ENCODE results near the gene EMP2. TPM values are rescaled to one million over a fixed set of nuclear protein-coding genes. Genes with fewer than 3 reads are reported as not detected.
A peak's percentile ranks its signal among the peaks of the same experiment; 100 is the strongest.
"Not testable (repeated sequence)": the region's sequence is repeated elsewhere in the genome, so short reads cannot be mapped to it uniquely, and the experiment has no call there.

The EMP2 gene
- total RNA-seq, 1 donor from 2014 or later, result 0.09 TPM

GRCh38 chr16:10562361-10562899 is 18.0 kb downstream of the EMP2 start:
- Mint-ChIP-seq H3K36me3 (ENCODE audit: low read depth) (no peaks in the 10 kb centered on the region), H3K27ac (no peak overlapping the region), H3K27me3 (ENCODE audit: low read depth) (peaks cover 1% of the 10 kb centered on the region), H3K4me3 (ENCODE audit: low read depth) (no peak overlapping the region), H3K4me1 (ENCODE audit: low read depth) (peaks cover 1% of the 10 kb centered on the region), H3K9me3 (peaks cover 5% of the 10 kb centered on the region)
- intact Hi-C loops (cut with micrococcal nuclease), result no loop called here
- no peak for DNase-seq (ENCODE audit: low spot score)

- no peak overlapping the region for H3K4me3 Mint-ChIP-seq (ENCODE audit: low read depth)
- no peak for DNase-seq (ENCODE audit: low spot score)
- peaks cover 5% of the 10 kb centered on the region for H3K9me3 Mint-ChIP-seq
- peaks cover 1% of the 10 kb centered on the region for H3K27me3 Mint-ChIP-seq (ENCODE audit: low read depth)
- H3K4me1 Mint-ChIP-seq (ENCODE audit: low read depth), result peaks cover 1% of the 10 kb centered on the region
- intact Hi-C loops (cut with micrococcal nuclease), result no loop called here
- H3K36me3 Mint-ChIP-seq (ENCODE audit: low read depth), result no peaks in the 10 kb centered on the region
- no peak overlapping the region for H3K27ac Mint-ChIP-seq
Observed at GRCh38 chr16:10561425-10561824, 19.0 kb downstream of the EMP2 start.

DNA sequence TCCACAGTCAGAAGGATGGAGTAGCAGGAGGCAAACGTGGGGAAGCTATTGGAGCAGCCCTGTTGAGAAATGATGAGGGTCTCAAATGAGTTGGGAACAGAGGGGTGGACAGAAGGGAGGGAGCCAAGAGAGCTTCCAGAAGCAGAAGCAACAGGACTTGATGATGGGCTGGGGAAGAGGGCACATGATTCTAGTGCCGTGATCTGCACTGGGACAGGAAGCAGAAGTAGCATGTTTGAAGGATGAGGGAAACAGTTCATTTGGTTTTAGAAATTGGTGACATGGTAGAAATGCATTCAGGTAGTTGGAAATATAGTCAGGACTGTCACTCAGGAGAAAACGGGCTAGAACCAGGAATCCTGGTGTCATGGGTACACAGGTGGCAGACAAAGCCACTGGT is 19.4 kb downstream of the EMP2 start:
- intact Hi-C loops (cut with micrococcal nuclease), result no loop called here
- H3K9me3 Mint-ChIP-seq, result peaks cover 5% of the 10 kb centered on the region
- no peak overlapping the region for H3K4me3 Mint-ChIP-seq (ENCODE audit: low read depth)
- H3K27me3 Mint-ChIP-seq (ENCODE audit: low read depth), result peaks cover 5% of the 10 kb centered on the region
- no peaks in the 10 kb centered on the region for H3K36me3 Mint-ChIP-seq (ENCODE audit: low read depth)
- H3K4me1 Mint-ChIP-seq (ENCODE audit: low read depth), result peaks cover 1% of the 10 kb centered on the region
- H3K27ac Mint-ChIP-seq, result no peak overlapping the region
- no peak for DNase-seq (ENCODE audit: low spot score)

DNA sequence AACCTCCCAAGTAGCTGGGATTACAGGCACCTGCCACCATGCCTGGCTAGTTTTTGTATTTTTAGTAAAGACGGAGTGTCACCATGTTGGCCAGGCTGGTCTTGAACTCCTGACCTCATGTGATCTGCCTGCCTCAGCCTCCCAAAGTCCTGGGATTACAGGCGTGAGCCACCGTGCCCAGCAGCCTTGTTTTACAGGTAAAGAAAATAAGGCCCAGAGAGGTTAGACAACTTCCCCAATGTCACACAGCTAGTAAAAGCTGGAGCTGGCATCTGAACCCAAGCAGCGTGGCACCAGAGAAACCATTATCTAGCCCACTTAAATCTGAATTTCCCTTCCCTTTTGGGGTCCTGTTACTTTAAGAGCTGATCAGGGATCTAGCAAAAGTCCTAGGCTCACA is 20.6 kb downstream of the EMP2 start:
- H3K4me1 Mint-ChIP-seq (ENCODE audit: low read depth); intact Hi-C loops (cut with micrococcal nuclease); DNase-seq (ENCODE audit: low spot score); H3K27me3 Mint-ChIP-seq (ENCODE audit: low read depth); H3K27ac Mint-ChIP-seq; H3K4me3 Mint-ChIP-seq (ENCODE audit: low read depth); H3K9me3 Mint-ChIP-seq; H3K36me3 Mint-ChIP-seq (ENCODE audit: low read depth): not testable (repeated sequence)

DNA sequence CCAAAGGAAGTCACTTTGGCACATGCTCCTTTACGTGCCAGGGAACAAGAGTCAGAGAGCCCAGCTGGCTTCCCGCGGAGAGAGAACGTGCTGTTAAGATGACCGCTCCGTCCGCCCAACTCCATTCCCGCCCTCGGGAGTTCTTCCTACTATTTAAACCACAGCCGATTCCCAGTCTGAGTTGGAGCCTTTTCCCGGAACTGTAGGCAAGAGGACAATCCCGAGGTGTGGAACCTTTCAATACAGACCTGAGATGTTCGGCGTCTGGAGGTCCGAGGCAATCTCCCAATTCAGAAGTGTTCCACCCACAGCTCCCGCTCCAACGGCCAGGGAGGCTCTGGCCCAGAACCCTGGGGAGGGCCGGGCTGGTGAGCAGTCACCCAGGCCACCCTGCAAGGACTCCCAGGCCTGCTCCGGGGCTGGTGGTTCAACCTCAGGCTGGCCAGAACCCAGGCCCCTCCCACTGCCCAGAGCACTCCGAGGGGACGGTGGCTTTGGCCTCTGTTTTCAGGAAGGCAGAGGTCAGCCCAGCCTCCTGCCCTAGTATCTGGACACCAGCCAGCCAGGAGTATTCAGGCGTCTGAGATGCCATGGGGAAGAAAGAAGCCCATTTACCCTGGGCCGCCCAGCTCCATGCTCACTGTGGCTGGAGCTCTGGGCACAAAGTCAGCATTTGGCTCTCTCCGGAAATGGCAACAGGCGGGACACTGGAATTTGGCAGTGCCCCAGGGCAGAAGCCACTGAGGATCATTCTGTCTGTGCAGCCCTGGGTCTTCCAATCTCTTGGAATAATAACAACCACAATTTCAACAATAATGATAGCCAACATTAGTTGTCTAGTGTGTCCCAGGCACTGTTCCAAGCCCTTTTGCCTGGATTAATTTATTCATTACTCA is 21.4 kb downstream of the EMP2 start:
- Mint-ChIP-seq H3K36me3 (ENCODE audit: low read depth) (no peaks in the 10 kb centered on the region), H3K27ac (no peak overlapping the region), H3K4me1 (ENCODE audit: low read depth) (peaks cover 1% of the 10 kb centered on the region), H3K9me3 (peaks cover 5% of the 10 kb centered on the region), H3K4me3 (ENCODE audit: low read depth) (no peak overlapping the region), H3K27me3 (ENCODE audit: low read depth) (peaks cover 7% of the 10 kb centered on the region)
- intact Hi-C loops (cut with micrococcal nuclease), result no loop called here
- DNase-seq (ENCODE audit: low spot score), result no peak

DNA sequence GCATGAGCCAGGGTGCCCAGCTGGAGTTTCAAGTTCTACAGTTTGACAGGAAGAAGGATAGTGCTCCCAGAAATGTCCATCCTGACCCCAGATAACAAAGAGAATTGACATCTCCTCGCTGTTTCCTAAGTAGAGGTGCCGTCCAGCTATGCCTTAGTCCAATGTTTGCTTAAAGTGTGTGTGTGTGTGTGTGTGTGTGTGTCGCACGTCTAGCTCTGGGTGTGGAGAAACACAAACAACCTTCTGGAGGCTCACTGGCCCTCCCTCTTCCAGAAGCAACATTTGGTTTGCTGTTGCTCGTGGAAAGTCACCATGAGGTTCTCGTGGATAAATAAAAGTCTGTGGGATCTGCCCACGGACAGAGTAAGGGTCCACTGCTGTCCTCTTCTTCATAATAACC is 22.1 kb downstream of the EMP2 start:
- no peak for DNase-seq (ENCODE audit: low spot score)
- Mint-ChIP-seq H3K9me3 (peaks cover 5% of the 10 kb centered on the region), H3K27me3 (ENCODE audit: low read depth) (peaks cover 7% of the 10 kb centered on the region), H3K27ac (no peak overlapping the region), H3K4me3 (ENCODE audit: low read depth) (no peak overlapping the region), H3K36me3 (ENCODE audit: low read depth) (no peaks in the 10 kb centered on the region), H3K4me1 (ENCODE audit: low read depth) (peaks cover 1% of the 10 kb centered on the region)
- intact Hi-C loops (cut with micrococcal nuclease), result no loop called here

DNA sequence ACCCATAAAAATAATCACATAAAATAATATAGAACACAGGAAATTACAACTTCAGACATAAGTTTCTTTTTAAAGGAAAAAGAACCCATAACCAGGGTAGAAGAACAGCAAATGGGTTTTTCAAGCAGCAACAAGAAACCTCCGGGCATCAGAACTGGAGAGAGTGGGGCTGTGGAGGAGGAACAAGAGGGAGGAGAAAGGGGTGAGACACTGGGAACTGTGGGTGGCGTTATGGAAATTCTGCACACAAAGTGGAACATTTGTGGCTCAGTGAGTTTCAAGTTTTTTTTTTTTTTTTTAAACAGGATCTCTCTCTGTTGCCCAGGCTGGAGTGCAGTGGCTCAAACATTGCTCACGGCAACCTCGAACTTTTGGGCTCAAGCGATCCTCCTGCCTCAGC is 22.6 kb downstream of the EMP2 start:
- no peak overlapping the region for H3K4me3 Mint-ChIP-seq (ENCODE audit: low read depth)
- peaks cover 5% of the 10 kb centered on the region for H3K9me3 Mint-ChIP-seq
- DNase-seq (ENCODE audit: low spot score), result no peak
- peaks cover 7% of the 10 kb centered on the region for H3K27me3 Mint-ChIP-seq (ENCODE audit: low read depth)
- intact Hi-C loops (cut with micrococcal nuclease), result no loop called here
- H3K36me3 Mint-ChIP-seq (ENCODE audit: low read depth), result no peaks in the 10 kb centered on the region
- H3K4me1 Mint-ChIP-seq (ENCODE audit: low read depth), result peaks cover 4% of the 10 kb centered on the region
- H3K27ac Mint-ChIP-seq, result peak overlapping the region; percentile 6

- Mint-ChIP-seq H3K4me1 (ENCODE audit: low read depth) (peaks cover 5% of the 10 kb centered on the region), H3K9me3 (no peaks in the 10 kb centered on the region), H3K27me3 (ENCODE audit: low read depth) (peaks cover 11% of the 10 kb centered on the region), H3K36me3 (ENCODE audit: low read depth) (no peaks in the 10 kb centered on the region), H3K4me3 (ENCODE audit: low read depth) (no peak overlapping the region), H3K27ac (no peak overlapping the region)
- intact Hi-C loops (cut with micrococcal nuclease), result no loop called here
- DNase-seq (ENCODE audit: low spot score), result no peak
Observed at GRCh38 chr16:10556236-10556635, 24.2 kb downstream of the EMP2 start.

DNA sequence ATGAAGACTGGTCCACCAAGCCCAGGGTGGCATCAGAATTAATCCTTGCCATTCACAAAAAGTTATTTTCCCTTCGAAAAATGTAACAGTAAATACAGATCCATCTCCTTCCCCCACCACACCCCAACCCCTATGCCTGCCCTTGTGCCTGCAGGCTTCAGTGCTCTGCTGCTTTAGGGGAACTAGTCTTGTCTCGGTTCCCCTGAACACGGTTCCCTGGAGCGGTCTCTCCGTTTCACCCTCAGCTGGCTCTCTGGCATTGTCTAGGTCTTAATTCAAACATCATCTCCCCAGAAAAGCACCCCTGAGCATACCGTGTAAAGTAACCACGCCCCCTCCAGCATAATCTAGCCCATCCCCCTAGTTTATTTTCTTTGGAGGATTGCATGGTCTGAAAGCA is 25.8 kb downstream of the EMP2 start:
- DNase-seq (ENCODE audit: low spot score), result no peak
- Mint-ChIP-seq H3K9me3 (no peaks in the 10 kb centered on the region), H3K4me1 (ENCODE audit: low read depth) (peaks cover 5% of the 10 kb centered on the region), H3K4me3 (ENCODE audit: low read depth) (no peak overlapping the region), H3K27ac (no peak overlapping the region), H3K36me3 (ENCODE audit: low read depth) (no peaks in the 10 kb centered on the region), H3K27me3 (ENCODE audit: low read depth) (peaks cover 10% of the 10 kb centered on the region)
- intact Hi-C loops (cut with micrococcal nuclease), result no loop called here

DNA sequence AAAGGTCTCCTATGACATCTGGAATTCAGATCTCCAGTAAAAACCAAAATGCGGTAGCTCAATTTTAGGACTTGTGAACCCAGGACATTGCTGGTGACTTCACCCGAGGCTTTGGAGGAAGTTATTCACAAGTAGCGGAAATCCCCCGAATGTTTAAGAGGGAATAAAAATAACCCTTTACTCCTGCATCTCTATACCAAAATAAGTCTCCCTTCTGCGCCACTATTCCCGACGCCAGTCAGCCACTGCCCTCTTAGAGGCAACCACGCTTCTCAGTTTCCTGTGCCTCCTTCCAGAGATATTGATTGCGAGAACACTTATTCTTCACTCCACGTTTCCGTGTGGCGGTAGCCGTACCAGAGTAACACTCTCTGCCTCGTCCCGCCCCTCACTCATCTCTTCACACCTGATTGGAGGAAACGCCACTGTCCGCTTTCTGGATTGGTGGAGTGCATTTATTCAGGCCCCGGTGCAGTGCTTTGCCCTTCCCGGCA is 27.4 kb downstream of the EMP2 start:
- Mint-ChIP-seq H3K36me3 (ENCODE audit: low read depth) (no peaks in the 10 kb centered on the region), H3K4me3 (ENCODE audit: low read depth) (peak overlapping the region; percentile 59), H3K27ac (peak overlapping the region; percentile 77), H3K27me3 (ENCODE audit: low read depth) (peaks cover 10% of the 10 kb centered on the region), H3K4me1 (ENCODE audit: low read depth) (peaks cover 5% of the 10 kb centered on the region), H3K9me3 (peaks cover 5% of the 10 kb centered on the region)
- intact Hi-C loops (cut with micrococcal nuclease), result no loop called here
- DNase-seq (ENCODE audit: low spot score), result peak; percentile 17

- H3K4me3 Mint-ChIP-seq (ENCODE audit: low read depth), result no peak overlapping the region
- H3K9me3 Mint-ChIP-seq, result peaks cover 5% of the 10 kb centered on the region
- peaks cover 4% of the 10 kb centered on the region for H3K4me1 Mint-ChIP-seq (ENCODE audit: low read depth)
- intact Hi-C loops (cut with micrococcal nuclease), result no loop called here
- no peak overlapping the region for H3K27ac Mint-ChIP-seq
- no peak for DNase-seq (ENCODE audit: low spot score)
- no peaks in the 10 kb centered on the region for H3K36me3 Mint-ChIP-seq (ENCODE audit: low read depth)
- H3K27me3 Mint-ChIP-seq (ENCODE audit: low read depth), result peaks cover 10% of the 10 kb centered on the region
Observed at GRCh38 chr16:10552281-10552680, 28.1 kb downstream of the EMP2 start.

DNA sequence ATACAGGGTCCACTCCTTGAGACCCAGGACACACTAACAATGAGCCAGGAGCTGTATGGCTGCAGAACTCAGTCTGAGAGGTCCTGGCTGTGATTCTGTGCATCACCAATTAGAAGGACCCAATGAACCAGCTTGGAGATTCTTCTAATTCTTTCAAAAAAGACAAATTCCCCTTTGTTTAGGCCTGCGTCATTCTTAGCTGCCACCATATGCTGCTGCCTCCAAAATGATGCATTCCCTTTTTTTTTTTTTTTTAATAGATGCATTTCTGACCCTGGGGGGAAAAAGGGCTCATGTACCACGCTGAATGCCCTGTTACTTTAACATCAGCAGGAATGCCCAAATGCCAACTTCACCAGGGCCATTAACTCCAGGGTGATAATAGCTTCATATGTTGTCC is 28.5 kb downstream of the EMP2 start:
- H3K4me1 Mint-ChIP-seq (ENCODE audit: low read depth), result peaks cover 4% of the 10 kb centered on the region

GRCh38 chr16:10548404-10548803 is 32.0 kb downstream of the EMP2 start:
- Mint-ChIP-seq H3K4me1 (ENCODE audit: low read depth) (peaks cover 4% of the 10 kb centered on the region), H3K27me3 (ENCODE audit: low read depth) (peaks cover 4% of the 10 kb centered on the region), H3K4me3 (ENCODE audit: low read depth) (no peak overlapping the region), H3K9me3 (peaks cover 5% of the 10 kb centered on the region), H3K27ac (no peak overlapping the region), H3K36me3 (ENCODE audit: low read depth) (no peaks in the 10 kb centered on the region)
- intact Hi-C loops (cut with micrococcal nuclease), result no loop called here
- DNase-seq (ENCODE audit: low spot score), result no peak

More for the DNA sequence above, 28.5 kb downstream of the EMP2 start:
- intact Hi-C loops (cut with micrococcal nuclease), result no loop called here
- Mint-ChIP-seq H3K27ac (no peak overlapping the region), H3K4me3 (ENCODE audit: low read depth) (no peak overlapping the region), H3K9me3 (peaks cover 5% of the 10 kb centered on the region), H3K36me3 (ENCODE audit: low read depth) (no peaks in the 10 kb centered on the region), H3K27me3 (ENCODE audit: low read depth) (peaks cover 10% of the 10 kb centered on the region)
- no peak for DNase-seq (ENCODE audit: low spot score)

Data from activated T-helper 2 cell treated with anti-CD3 and anti-CD28 coated beads, Interferon-gamma antibody, Interleukin-2, Interleukin-4, amounts not matched to agents 10 μg/mL and 5 μg/mL and 100 μg/mL, durations not matched to agents 14 hours and 24 hours and 36 hours (primary cell).